ENCODE data around the gene ATP6V1G3.

- no peak for TF ChIP-seq CTCF (IDR thresholded peaks at IDR 0.05; ENCODE audit: low read length)
- no peak for TF ChIP-seq EZH2 (IDR thresholded peaks at IDR 0.05; ENCODE audit: borderline replicate concordance, low read length)
Observed at GRCh38 chr1:198486903-198487302, 53.6 kb downstream of the ATP6V1G3 start.
